BJ (cell line): ENCODE data around the gene CASP12. TPM values are rescaled to one million over a fixed set of nuclear protein-coding genes. Genes with fewer than 3 reads are reported as not detected.

Source experiments
- CTCF ChIA-PET: fragments of 350-600 bp; formaldehyde crosslinking; extraction: SDS; loops from one replicate; lab custom pipeline; 2021; ENCODE audit warnings: antibody characterized with exemption, inconsistent platforms; lab: Yijun Ruan, JAX
- POLR2A ChIA-PET: fragments of 300-600 bp; sonication (Branson Sonifier 250); formaldehyde crosslinking; extraction: SDS; loops from one replicate; lab custom pipeline; 2021; ENCODE audit warnings: antibody characterized with exemption; lab: Charles Lee
- DNase-seq: peaks from one replicate; pipeline ENCODE4 v3.0.0-alpha.2; 2011; ENCODE audit warnings: low read depth
- H3K27me3 ChIP-seq: 2 replicates; pipeline ENCODE4 v1.6.0; 2011; ENCODE audit warnings: low read length; ENCODE audit not compliant: control insufficient read depth, insufficient read depth
- H3K36me3 ChIP-seq: 2 replicates; pipeline ENCODE4 v1.5.1; 2011; ENCODE audit warnings: low read length; ENCODE audit not compliant: control insufficient read depth, insufficient read depth
- H3K4me3 ChIP-seq: 2 replicates; pipeline ENCODE4 v1.5.1; 2011; ENCODE audit warnings: low read depth, mild to moderate bottlenecking, control low read depth, low read length
- CTCF ChIP-seq: IDR thresholded peaks from 2 replicates; pipeline ENCODE4 v1.5.1; 2011; ENCODE audit warnings: low read depth, mild to moderate bottlenecking, control low read depth, inconsistent platforms, low read length, moderate library complexity; ENCODE audit not compliant: insufficient read depth
- polyA plus RNA-seq: library from polyadenylated mRNA; depleted of rRNA; stranded (reverse); fragments of >200 nt; gene quantifications from 2 replicates; pipeline ENCODE4 v1.2.3, GENCODE V29; 2011

CASP12 gene
- polyA plus RNA-seq, 1 experiment: not detected

GRCh38 chr11:104852811-104853210 is 45.4 kb downstream of the CASP12 start:
- ChIA-PET CTCF (no interaction called here), POLR2A (no interaction called here)
- H3K4me3 ChIP-seq: no peak overlapping the region
- no peak for TF ChIP-seq CTCF
- H3K36me3 ChIP-seq: no peaks in the 10 kb centered on the region
- DNase-seq: no peak
- no peaks in the 10 kb centered on the region for H3K27me3 ChIP-seq

- no peaks in the 10 kb centered on the region for H3K36me3 ChIP-seq
- POLR2A ChIA-PET: no interaction called here
- no peak for DNase-seq
- CTCF ChIA-PET: no interaction called here
- H3K27me3 ChIP-seq: no peaks in the 10 kb centered on the region
- H3K4me3 ChIP-seq: no peak overlapping the region
- TF ChIP-seq CTCF: no peak
These were observed 52.0 kb downstream of the CASP12 start for GRCh38 chr11:104846216-104846615.

GRCh38 chr11:104844451-104844850 is 53.8 kb downstream of the CASP12 start:
- DNase-seq: no peak
- no peak overlapping the region for H3K4me3 ChIP-seq
- ChIA-PET POLR2A (no interaction called here), CTCF (no interaction called here)
- no peaks in the 10 kb centered on the region for H3K36me3 ChIP-seq
- no peaks in the 10 kb centered on the region for H3K27me3 ChIP-seq
- TF ChIP-seq CTCF: no peak

- POLR2A ChIA-PET: no interaction called here
- no peaks in the 10 kb centered on the region for H3K36me3 ChIP-seq
- CTCF ChIA-PET: no interaction called here
- H3K4me3 ChIP-seq: no peak overlapping the region
- H3K27me3 ChIP-seq: no peaks in the 10 kb centered on the region
- no peak for TF ChIP-seq CTCF
- DNase-seq: no peak
These were observed 55.0 kb downstream of the CASP12 start for GRCh38 chr11:104843150-104843836.

- DNase-seq: no peak
- CTCF ChIA-PET: no interaction called here
- POLR2A ChIA-PET: no interaction called here
- no peak overlapping the region for H3K4me3 ChIP-seq
- H3K36me3 ChIP-seq: no peaks in the 10 kb centered on the region
- H3K27me3 ChIP-seq: no peaks in the 10 kb centered on the region
- no peak for TF ChIP-seq CTCF
These were observed 56.2 kb downstream of the CASP12 start for GRCh38 chr11:104841973-104842525.
